HFF-Myc (cell line): ENCODE measurements around the gene TDP2.

Experiments used
- DNase-seq: peaks from one replicate; pipeline ENCODE4 v3.0.0-alpha.2; 2011; ENCODE audit warnings: low read depth; ENCODE audit errors: extremely low read depth
- H3K4me3 ChIP-seq: replicated peaks from 2 replicates; pipeline ENCODE4 v1.5.1; 2011; ENCODE audit warnings: low read depth, mild to moderate bottlenecking, control low read depth, low read length
- CTCF ChIP-seq: IDR thresholded peaks from 2 replicates; pipeline ENCODE4 v1.5.1; 2012; ENCODE audit warnings: mild to moderate bottlenecking, low read depth, low read length, control low read depth; ENCODE audit errors: missing control alignments

TDP2 gene

GRCh38 chr6:24631671-24632070, 35.0 kb downstream of the TDP2 start:
- no peak overlapping the region for H3K4me3 ChIP-seq
- no peak for TF ChIP-seq CTCF
- no peak for DNase-seq

GRCh38 chr6:24630856-24631505, 35.7 kb downstream of the TDP2 start:
- no peak for TF ChIP-seq CTCF
- H3K4me3 ChIP-seq, result no peak overlapping the region
- no peak for DNase-seq

GRCh38 chr6:24621626-24622289, 44.9 kb downstream of the TDP2 start:
- DNase-seq, result no peak
- H3K4me3 ChIP-seq, result no peak overlapping the region
- TF ChIP-seq CTCF, result no peak

- H3K4me3 ChIP-seq, result no peak overlapping the region
- DNase-seq, result no peak
- TF ChIP-seq CTCF, result no peak
These were observed 46.1 kb downstream of the TDP2 start for GRCh38 chr6:24620637-24621036.

GRCh38 chr6:24619661-24620060, 47.0 kb downstream of the TDP2 start:
- TF ChIP-seq CTCF, result no peak
- no peak overlapping the region for H3K4me3 ChIP-seq
- no peak for DNase-seq

GRCh38 chr6:24614648-24615047, 52.1 kb downstream of the TDP2 start:
- no peak for DNase-seq
- H3K4me3 ChIP-seq, result no peak overlapping the region
- TF ChIP-seq CTCF, result no peak
